GM12873 (cell line): ENCODE results near the gene EMP1.

ENCODE experiments used
- CTCF ChIP-seq: IDR thresholded peaks from 2 replicates; pipeline ENCODE4 v1.5.1; 2012; ENCODE audit warnings: low read depth, mild to moderate bottlenecking, moderate library complexity, low read length, control low read depth; ENCODE audit not compliant: insufficient read depth; ENCODE audit errors: missing control alignments

The EMP1 gene

GRCh38 chr12:13223941-13224340 lies 27.4 kb downstream of the EMP1 start:
- TF ChIP-seq CTCF = no peak

- no peak for TF ChIP-seq CTCF
These were observed 30.7 kb downstream of the EMP1 start for GRCh38 chr12:13227191-13227590.

- TF ChIP-seq CTCF = no peak
These were observed 32.1 kb downstream of the EMP1 start for GRCh38 chr12:13228579-13228978.

- TF ChIP-seq CTCF = no peak
These were observed 33.0 kb downstream of the EMP1 start for GRCh38 chr12:13229504-13229903.

GRCh38 chr12:13230500-13230899 lies 34.0 kb downstream of the EMP1 start:
- no peak for TF ChIP-seq CTCF

- TF ChIP-seq CTCF = peak; percentile 77
These were observed 37.5 kb downstream of the EMP1 start for GRCh38 chr12:13233830-13234641.

GRCh38 chr12:13238204-13238603 lies 41.7 kb downstream of the EMP1 start:
- no peak for TF ChIP-seq CTCF
